Lung (tissue), 12 donors: ENCODE results near the gene MED27. TPM values are rescaled to one million over a fixed set of nuclear protein-coding genes. Genes with fewer than 3 reads are reported as not detected.

ENCODE experiments used
- ATAC-seq: fragments of 200-7000 bp; cut with Tn5 transposase; one replicate; pipeline ENCODE4 v1.9.1; 2020; ENCODE audit warnings: moderate number of reproducible peaks; ENCODE audit not compliant: insufficient read depth, low FRiP score
- DNase-seq, 3 donors: peaks; one replicate each; pipeline ENCODE4 v3.0.0-alpha.2; 2013 to 2017
- H3K27ac ChIP-seq, 2 donors: one replicate each; pipeline ENCODE4 v1.5.1; 2013; ENCODE audit warnings: mild to moderate bottlenecking in 2 of 2, moderate library complexity in 2 of 2, control low read depth in 1 of 2, inconsistent platforms in 1 of 2, low read depth in 1 of 2, low read length in 1 of 2
- H3K27me3 ChIP-seq, 3 donors: one replicate each; pipeline ENCODE4 v1.5.1; 2013; ENCODE audit warnings: low read length in 2 of 3; ENCODE audit not compliant: control insufficient read depth in 3 of 3, insufficient read depth in 3 of 3
- H3K36me3 ChIP-seq, 4 donors: one replicate each; pipeline ENCODE4 v1.5.1; 2013; ENCODE audit warnings: low read length in 4 of 4, mild to moderate bottlenecking in 1 of 4, moderate library complexity in 1 of 4; ENCODE audit not compliant: control insufficient read depth in 4 of 4, insufficient read depth in 4 of 4
- H3K4me1 ChIP-seq, 5 donors: one replicate each; pipeline ENCODE4 v1.5.1; 2013; ENCODE audit warnings: low read length in 5 of 5, mild to moderate bottlenecking in 2 of 5, moderate library complexity in 1 of 5; ENCODE audit not compliant: control insufficient read depth in 5 of 5, insufficient read depth in 5 of 5
- H3K4me3 ChIP-seq: one replicate; pipeline ENCODE4 v1.5.1; 2013; ENCODE audit warnings: mild to moderate bottlenecking, control low read depth, moderate library complexity
- H3K9ac ChIP-seq, 2 donors: one replicate each; pipeline ENCODE4 v1.5.1; 2013; ENCODE audit warnings: low read length in 2 of 2, control low read depth in 1 of 2; ENCODE audit not compliant: insufficient read depth in 1 of 2
- H3K9me3 ChIP-seq, 4 donors: one replicate each; pipeline ENCODE4 v1.5.1; 2013; ENCODE audit warnings: low read length in 3 of 4, mild to moderate bottlenecking in 1 of 4, moderate library complexity in 1 of 4; ENCODE audit not compliant: control insufficient read depth in 4 of 4, insufficient read depth in 3 of 4
- CTCF ChIP-seq: IDR thresholded peaks from 2 replicates; pipeline ENCODE4 v1.5.1; 2012; ENCODE audit warnings: mild to moderate bottlenecking; ENCODE audit errors: control extremely low read depth, extremely low read depth
- WGBS, 2 donors: extraction: QIAGEN DNeasy Blood & Tissue Kit; methylation state at CpG; one replicate each; pipeline ENCODE4 v1.1.7; 2013; 5-methylcytosine and 5-hydroxymethylcytosine counted together
- polyA plus RNA-seq, 2 donors: library from polyadenylated mRNA; stranded (reverse); fragments of 200-250 nt; gene quantifications; one replicate each; pipeline ENCODE4 v1.2.1, GENCODE V29; 2013
- total RNA-seq, 2 donors: library from RNA; depleted of rRNA in 1 of 2; stranded (reverse); fragments of >200 nt in 1 of 2; gene quantifications; one replicate each; pipeline ENCODE4 v1.2.1, GENCODE V29; 2014 to 2021
- donor health status: control.
- donor health status: control.
- donor health status: Bipolar disorder and iron deficiency.
- donor health status: healthy.
- donor health status: DM: yes; HTN: yes; CAD: no.

Gene MED27
- total and polyA plus RNA-seq, 4 donors, result 9.8 to 22.3 (median 16.7) TPM

GRCh38 chr9:131856105-131856504 lies 223.6 kb downstream of the MED27 start:
- 87 to 90% methylated on average over 21 of the region's 21 CpGs for WGBS, 2 donors
- peaks cover 0 to 14% (median 6%) of the 10 kb centered on the region in 4 donors for H3K36me3 ChIP-seq
- peaks cover 0 to 6% (median 0%) of the 10 kb centered on the region in 5 donors for H3K4me1 ChIP-seq
- peaks cover 0 to 4% (median 0%) of the 10 kb centered on the region in 3 donors for H3K27me3 ChIP-seq
- no peak overlapping the region for H3K4me3 ChIP-seq
- H3K27ac ChIP-seq, result no peak overlapping the region
- TF ChIP-seq CTCF, result no peak
- DNase-seq (no peak), ATAC-seq (no peak)
- H3K9me3 ChIP-seq, result no peaks in the 10 kb centered on the region
- H3K9ac ChIP-seq, result no peak overlapping the region

GRCh38 chr9:131854896-131855613 lies 224.6 kb downstream of the MED27 start:
- peaks cover 0 to 7% (median 6%) of the 10 kb centered on the region in 4 donors for H3K36me3 ChIP-seq
- H3K9me3 ChIP-seq, result no peaks in the 10 kb centered on the region
- H3K4me3 ChIP-seq, result no peak overlapping the region
- TF ChIP-seq CTCF, result no peak
- peaks cover 0 to 4% (median 0%) of the 10 kb centered on the region in 3 donors for H3K27me3 ChIP-seq
- ATAC-seq, result no peak
- peaks cover 0 to 6% (median 0%) of the 10 kb centered on the region in 5 donors for H3K4me1 ChIP-seq
- 58 to 61% methylated on average over 21 of the region's 21 CpGs for WGBS, 2 donors
- no peak overlapping the region for H3K27ac ChIP-seq
- H3K9ac ChIP-seq, result no peak overlapping the region
- DNase-seq, result peak in 2 of 3 donors; percentile 14 to 31

GRCh38 chr9:131854334-131854733 lies 225.3 kb downstream of the MED27 start:
- Histone ChIP-seq H3K4me1 (peaks cover 0 to 6% (median 0%) of the 10 kb centered on the region in 5 donors), H3K4me3 (no peak overlapping the region), H3K9ac (no peak overlapping the region), H3K27ac (no peak overlapping the region), H3K36me3 (peaks cover 0 to 3% (median under 1%) of the 10 kb centered on the region in 4 donors), H3K9me3 (no peaks in the 10 kb centered on the region), H3K27me3 (peaks cover 0 to 4% (median 0%) of the 10 kb centered on the region in 3 donors)
- WGBS, 2 donors, result 49 to 59% methylated on average over 8 of the region's 8 CpGs
- ATAC-seq, result no peak
- TF ChIP-seq CTCF, result no peak
- peak in 1 of 3 donors; percentile 15 for DNase-seq
